ENCODE results near the gene BARX1. TPM values are rescaled to one million over a fixed set of nuclear protein-coding genes. Genes with fewer than 3 reads are reported as not detected.
"Not testable (repeated sequence)": the region's sequence is repeated elsewhere in the genome, so short reads cannot be mapped to it uniquely, and the experiment has no call there.

BARX1 gene
- total RNA-seq, 1 donor from 2014 or later = 15.2 TPM

- DNase-seq = no peak
Observed at GRCh38 chr9:93965830-93966577, 10.8 kb upstream of the BARX1 start.

GRCh38 chr9:93964685-93965084 lies 9.5 kb upstream of the BARX1 start:
- no peak for DNase-seq

GRCh38 chr9:93963969-93964368 lies 8.8 kb upstream of the BARX1 start:
- no peak for DNase-seq

GRCh38 chr9:93963489-93963888 lies 8.3 kb upstream of the BARX1 start:
- not testable (repeated sequence) for DNase-seq

GRCh38 chr9:93962561-93963440 lies 7.6 kb upstream of the BARX1 start:
- DNase-seq = peak; percentile 98

- no peak for DNase-seq
Observed at GRCh38 chr9:93962017-93962416, 6.9 kb upstream of the BARX1 start.

- no peak for DNase-seq
Observed at GRCh38 chr9:93960971-93961841, 6.1 kb upstream of the BARX1 start.

- DNase-seq = no peak
Observed at GRCh38 chr9:93960221-93960970, 5.2 kb upstream of the BARX1 start.

GRCh38 chr9:93959739-93960154 lies 4.6 kb upstream of the BARX1 start:
- DNase-seq = no peak

- no peak for DNase-seq
Observed at GRCh38 chr9:93958819-93959682, 3.9 kb upstream of the BARX1 start.

- no peak for DNase-seq
Observed at GRCh38 chr9:93958121-93958818, 3.1 kb upstream of the BARX1 start.

GRCh38 chr9:93955981-93956784 lies 1.0 kb upstream of the BARX1 start:
- DNase-seq = no peak

- DNase-seq = no peak
Observed at GRCh38 chr9:93954434-93955061, 607 bp downstream of the BARX1 start.

GRCh38 chr9:93953496-93954433 lies 1.4 kb downstream of the BARX1 start:
- DNase-seq = no peak

- no peak for DNase-seq
Observed at GRCh38 chr9:93952784-93953495, 2.2 kb downstream of the BARX1 start.

GRCh38 chr9:93952119-93952783 lies 2.9 kb downstream of the BARX1 start:
- DNase-seq = no peak

All from tongue (tissue), 2 donors.